IMR-90 (cell line): ENCODE data around the gene GTPBP3. TPM values are rescaled to one million over a fixed set of nuclear protein-coding genes. Genes with fewer than 3 reads are reported as not detected.

Source experiments
- ATAC-seq: fragments of 200-7000 bp; cut with Tn5 transposase; 2 replicates; pipeline ENCODE4 v1.9.1; 2020; ENCODE audit warnings: low read depth, mild to moderate bottlenecking, moderate library complexity
- BruUV-seq: library from RNA; stranded (reverse); fragments of 400-500 nt; replicated peaks from 2 replicates; lab custom pipeline; 2021; lab: Mats Ljungman, UMichigan
- CTCF ChIA-PET: fragments of 300-600 bp; formaldehyde crosslinking; extraction: SDS; loops from one replicate; lab custom pipeline; 2021; ENCODE audit warnings: antibody characterized with exemption; lab: Yijun Ruan, JAX
- POLR2A ChIA-PET: fragments of 300-600 bp; sonication (Branson Sonifier 250); formaldehyde crosslinking; loops from one replicate; lab custom pipeline; 2022; ENCODE audit warnings: antibody characterized with exemption; ENCODE audit not compliant: unreplicated experiment; lab: Charles Lee
- DNase-seq: peaks from one replicate; pipeline ENCODE4 v3.0.0; 2013
- H2AFZ ChIP-seq: replicated peaks from 2 replicates; pipeline ENCODE3; 2013; ENCODE audit warnings: low read length, mild to moderate bottlenecking; ENCODE audit not compliant: poor library complexity
- H2AK5ac ChIP-seq: 2 replicates; pipeline ENCODE4 v1.6.1; 2013; ENCODE audit warnings: low read depth, low read length, inconsistent platforms
- H2AK9ac ChIP-seq: replicated peaks from 2 replicates; pipeline ENCODE3; 2013; ENCODE audit warnings: mild to moderate bottlenecking, low read depth, low read length, moderate library complexity; ENCODE audit not compliant: poor library complexity
- H2BK120ac ChIP-seq: 2 replicates; pipeline ENCODE4 v1.6.1; 2013; ENCODE audit warnings: low read depth, low read length, inconsistent platforms
- H2BK15ac ChIP-seq: 3 replicates; pipeline ENCODE4 v1.6.1; 2013; ENCODE audit warnings: low read depth, low read length, inconsistent platforms
- H2BK20ac ChIP-seq: 2 replicates; pipeline ENCODE4 v1.6.1; 2013; ENCODE audit warnings: low read depth, mild to moderate bottlenecking, inconsistent platforms, low read length, moderate library complexity
- H2BK5ac ChIP-seq: 2 replicates; pipeline ENCODE4 v1.6.1; 2013; ENCODE audit warnings: mild to moderate bottlenecking, low read depth, low read length, inconsistent platforms; ENCODE audit not compliant: poor library complexity, severe bottlenecking
- H3K14ac ChIP-seq: replicated peaks from 2 replicates; pipeline ENCODE4 v1.6.1; 2013; ENCODE audit warnings: low read depth, low read length, inconsistent platforms
- H3K18ac ChIP-seq: 2 replicates; pipeline ENCODE4 v1.6.1; 2013; ENCODE audit warnings: low read depth, low read length, control low read depth
- H3K23ac ChIP-seq: 2 replicates; pipeline ENCODE4 v1.6.1; 2013; ENCODE audit warnings: low read depth, low read length, inconsistent platforms
- H3K27ac ChIP-seq: 2 replicates; pipeline ENCODE4 v1.5.1; 2013; ENCODE audit warnings: mild to moderate bottlenecking, control low read depth, low read length; ENCODE audit not compliant: insufficient read depth
- H3K27me3 ChIP-seq: 2 replicates; pipeline ENCODE4 v1.6.1; 2013; ENCODE audit warnings: low read length; ENCODE audit not compliant: control insufficient read depth, insufficient read depth
- H3K36me3 ChIP-seq: 2 replicates; pipeline ENCODE4 v1.6.1; 2013; ENCODE audit warnings: low read length, mixed read lengths; ENCODE audit not compliant: control insufficient read depth, insufficient read depth
- H3K4ac ChIP-seq: 2 replicates; pipeline ENCODE4 v1.6.1; 2013; ENCODE audit warnings: low read depth, low read length, inconsistent platforms
- H3K4me1 ChIP-seq: 2 replicates; pipeline ENCODE4 v1.6.1; 2013; ENCODE audit warnings: low read length, mixed read lengths; ENCODE audit not compliant: control insufficient read depth, insufficient read depth
- H3K4me2 ChIP-seq: 2 replicates; pipeline ENCODE4 v1.6.1; 2013; ENCODE audit warnings: low read depth, mild to moderate bottlenecking, control low read depth, low read length, moderate library complexity
- H3K4me3 ChIP-seq: 2 replicates; pipeline ENCODE4 v1.5.1; 2013; ENCODE audit warnings: low read depth, mild to moderate bottlenecking, control low read depth, low read length, moderate library complexity; ENCODE audit not compliant: insufficient read depth
- H3K56ac ChIP-seq: 2 replicates; pipeline ENCODE4 v1.6.1; 2013; ENCODE audit warnings: low read length, inconsistent platforms; ENCODE audit not compliant: insufficient read depth; ENCODE audit errors: extremely low read depth
- H3K79me1 ChIP-seq, 2 experiments: 2 replicates each; pipeline ENCODE4 v1.6.1; 2013; ENCODE audit warnings: low read length in 2 of 2, inconsistent platforms in 1 of 2, low read depth in 1 of 2
- H3K9ac ChIP-seq: 2 replicates; pipeline ENCODE4 v1.6.1; 2013; ENCODE audit warnings: low read depth, low read length, control low read depth
- H3K9me1 ChIP-seq: 2 replicates; pipeline ENCODE4 v1.6.1; 2013; ENCODE audit warnings: low read length, inconsistent platforms; ENCODE audit not compliant: insufficient read depth
- H3K9me3 ChIP-seq: 2 replicates; pipeline ENCODE4 v1.6.1; 2013; ENCODE audit warnings: low read length; ENCODE audit not compliant: control insufficient read depth, insufficient read depth
- H4K20me1 ChIP-seq: 2 replicates; pipeline ENCODE4 v1.6.1; 2013; ENCODE audit warnings: low read length, inconsistent platforms; ENCODE audit not compliant: insufficient read depth
- H4K5ac ChIP-seq: 2 replicates; pipeline ENCODE4 v1.6.1; 2013; ENCODE audit warnings: mild to moderate bottlenecking, low read depth, low read length, control low read depth
- H4K8ac ChIP-seq, 2 experiments: 2 replicates each; pipeline ENCODE4 v1.6.1; 2013; ENCODE audit warnings: low read depth in 2 of 2, low read length in 2 of 2, control low read depth in 1 of 2, inconsistent platforms in 1 of 2
- H4K91ac ChIP-seq: 2 replicates; pipeline ENCODE4 v1.6.1; 2013; ENCODE audit warnings: low read depth, low read length, inconsistent platforms; ENCODE audit not compliant: insufficient read depth
- FOS ChIP-seq: fragments of 150-350 bp; IDR thresholded peaks from 2 replicates; pipeline ENCODE4 v1.6.1; 2016; ENCODE audit warnings: low read depth, low read length
- MAFK ChIP-seq: IDR thresholded peaks from 2 replicates; pipeline ENCODE4 v1.6.1; 2012; ENCODE audit warnings: low read depth, low read length, improper control_type of control experiment
- NFE2L2 ChIP-seq: fragments of 150-350 bp; IDR thresholded peaks from 2 replicates; pipeline ENCODE4 v1.6.1; 2016; ENCODE audit warnings: low read depth, mild to moderate bottlenecking, low read length
- RFX5 ChIP-seq: IDR thresholded peaks from 2 replicates; pipeline ENCODE4 v1.8.0; 2012; ENCODE audit warnings: low read depth, mild to moderate bottlenecking, low read length, moderate library complexity
- USF2 ChIP-seq: fragments of 150-350 bp; IDR thresholded peaks from 2 replicates; pipeline ENCODE4 v1.6.1; 2017; ENCODE audit warnings: mild to moderate bottlenecking, antibody characterized with exemption, low read length, low read depth
- WGBS, 2 experiments: methylation state at CpG; one replicate each; pipeline versions ENCODE4 v1.1.5 to v1.1.7; 2013; ENCODE audit warnings: missing lambda C conversion rate in 2 of 2; ENCODE audit not compliant: insufficient read length in 1 of 2; ENCODE audit errors: extremely low coverage in 2 of 2; 5-methylcytosine and 5-hydroxymethylcytosine counted together
- dilution Hi-C: fragments of 300-500 bp; cut with HindIII; formaldehyde crosslinking; loops from one replicate; pipeline ENCODE4 v1.14.3; 2018; ENCODE audit warnings: low sequenced_read_pairs; ENCODE audit not compliant: unreplicated experiment
- in situ Hi-C: fragments of 300-500 bp; cut with MboI; formaldehyde crosslinking; loops from 3 replicates; pipeline ENCODE4 v1.14.3; 2019; ENCODE audit warnings: low sequenced_read_pairs, inconsistent platforms, mixed read lengths
- intact Hi-C: fragments of 100-400 bp; cut with micrococcal nuclease; formaldehyde crosslinking; loops from 2 replicates; pipeline ENCODE4 v1.10.0; 2022
- polyA plus RNA-seq, 3 experiments: library from polyadenylated mRNA; depleted of rRNA; stranded (reverse); fragments of >200 nt; gene quantifications; 2 replicates each; pipeline ENCODE4 v1.2.3, GENCODE V29; 2012; ENCODE audit warnings: low replicate concordance in 1 of 3
- total RNA-seq: library from RNA; depleted of rRNA; stranded (reverse); fragments of >200 nt; gene quantifications from 2 replicates; pipeline ENCODE4 v1.2.3, GENCODE V29; 2012

GTPBP3 gene
- total and polyA plus RNA-seq, 2 of the 4 experiments (the other 2 are of a cell fraction): 4.3 to 15.1 TPM

GRCh38 chr19:17322854-17323253, 14.5 kb upstream of the GTPBP3 start:
- H3K4me3 ChIP-seq: no peak overlapping the region
- H3K27me3 ChIP-seq: no peaks in the 10 kb centered on the region
- DNase-seq (no peak), ATAC-seq (no peak; the same call in 1 of the 2 replicates)
- CTCF ChIA-PET: no interaction called here
- in situ Hi-C loops (no loop called here), dilution Hi-C loops (no loop called here), intact Hi-C loops (no loop called here)
- H3K79me1 ChIP-seq: peaks cover 2 to 5% of the 10 kb centered on the region in 2 experiments; a peak in 2 of 4 replicates
- no peak overlapping the region for H4K5ac ChIP-seq
- peaks cover 44% of the 10 kb centered on the region for H3K36me3 ChIP-seq
- peak overlapping the region; percentile 65 for H2AK9ac ChIP-seq
- no peak overlapping the region for H2BK20ac ChIP-seq
- no TSS peak for BruUV-seq
- TF ChIP-seq RFX5 (no peak), NFE2L2 (no peak), MAFK (no peak), USF2 (no peak), FOS (no peak)
- H3K4me2 ChIP-seq: no peak overlapping the region
- no peak overlapping the region for H4K8ac ChIP-seq
- H3K27ac ChIP-seq: no peak overlapping the region
- POLR2A ChIA-PET: no interaction called here
- H4K91ac ChIP-seq: no peak overlapping the region
- no peak overlapping the region for H2BK120ac ChIP-seq
- H2AK5ac ChIP-seq: no peak overlapping the region; the same call in 1 of the 2 replicates
- no peak overlapping the region for H3K23ac ChIP-seq
- H3K18ac ChIP-seq: no peak overlapping the region
- H3K9me1 ChIP-seq: no peaks in the 10 kb centered on the region
- peaks cover 8% of the 10 kb centered on the region; the same call in 1 of the 2 replicates for H4K20me1 ChIP-seq
- H2BK15ac ChIP-seq: no peak overlapping the region; the same call in 2 of the 3 replicates
- H2AFZ ChIP-seq: peak overlapping the region; percentile 63
- WGBS, 2 experiments: 89% methylated on average over 3 of the region's 10 CpGs; no CpG with 5 or more reads in 1 of the 2 experiments
- H3K4me1 ChIP-seq: no peaks in the 10 kb centered on the region
- no peak overlapping the region for H3K14ac ChIP-seq
- no peak overlapping the region for H3K9ac ChIP-seq
- H3K4ac ChIP-seq: no peak overlapping the region
- H3K56ac ChIP-seq: no peak overlapping the region
- no peak overlapping the region for H2BK5ac ChIP-seq
- H3K9me3 ChIP-seq: no peaks in the 10 kb centered on the region
